Activated T-helper 2 cell treated with anti-CD3 and anti-CD28 coated beads, Interferon-gamma antibody, Interleukin-2, Interleukin-4, amounts not matched to agents 10 μg/mL and 5 μg/mL and 100 μg/mL, durations not matched to agents 14 hours and 24 hours and 36 hours (primary cell): ENCODE measurements around the gene TBX3. TPM values are rescaled to one million over a fixed set of nuclear protein-coding genes. Genes with fewer than 3 reads are reported as not detected.

Source experiments
- DNase-seq: peaks from one replicate; pipeline ENCODE4 v3.0.0; 2021; ENCODE audit warnings: low spot score
- H3K27ac Mint-ChIP-seq: one replicate; pipeline ENCODE4 v1.8.0; 2021; ENCODE audit warnings: mixed read lengths
- H3K27me3 Mint-ChIP-seq: one replicate; pipeline ENCODE4 v1.8.0; 2021; ENCODE audit warnings: low read depth, mixed read lengths
- H3K36me3 Mint-ChIP-seq: one replicate; pipeline ENCODE4 v1.8.0; 2021; ENCODE audit warnings: low read depth, mixed read lengths
- H3K4me1 Mint-ChIP-seq: one replicate; pipeline ENCODE4 v1.8.0; 2021; ENCODE audit warnings: low read depth, mixed read lengths
- H3K4me3 Mint-ChIP-seq: one replicate; pipeline ENCODE4 v1.8.0; 2021; ENCODE audit warnings: low read depth, mild to moderate bottlenecking, moderate library complexity, mixed read lengths
- H3K9me3 Mint-ChIP-seq: one replicate; pipeline ENCODE4 v1.8.0; 2021; ENCODE audit warnings: mixed read lengths
- intact Hi-C: fragments of 100-400 bp; cut with micrococcal nuclease; formaldehyde crosslinking; loops from one replicate; pipeline ENCODE4 v1.15.1; 2023
- total RNA-seq: library from RNA; stranded (reverse); gene quantifications from 2 replicates; pipeline ENCODE4 v1.2.3, GENCODE V29; 2022

Gene TBX3
- total RNA-seq, 1 donor from 2014 or later, result not detected

DNA sequence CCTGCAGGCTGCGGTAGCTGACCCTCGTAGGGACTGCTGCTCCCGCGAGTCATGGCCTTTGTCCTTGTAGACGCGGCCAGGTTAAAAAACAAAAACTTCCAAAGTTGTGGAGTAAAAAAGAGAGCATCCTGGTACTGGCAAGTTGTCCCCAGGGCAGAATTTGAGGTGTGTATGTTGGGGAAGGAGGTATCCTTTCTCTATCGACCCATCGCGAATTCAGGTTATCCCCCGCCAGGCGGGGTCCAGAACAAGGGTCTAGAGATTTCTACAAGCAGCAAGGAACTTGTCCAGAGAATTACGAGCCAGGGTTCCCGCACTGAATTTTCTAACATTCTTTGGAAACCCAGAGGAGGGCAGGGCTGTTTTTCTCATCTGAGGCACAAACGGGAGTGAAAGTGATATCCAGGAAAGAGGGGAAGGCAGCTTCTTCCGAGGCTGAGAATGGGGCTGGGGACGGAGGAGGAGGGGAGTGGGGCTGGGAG is 16.3 kb downstream of the TBX3 start:
- Mint-ChIP-seq H3K36me3 (no peaks in the 10 kb centered on the region), H3K27ac (no peak overlapping the region), H3K4me3 (no peak overlapping the region), H3K9me3 (no peaks in the 10 kb centered on the region), H3K4me1 (no peaks in the 10 kb centered on the region), H3K27me3 (peaks cover 84% of the 10 kb centered on the region)
- no peak for DNase-seq
- intact Hi-C loops, result loop anchor here (2.0 to 5.0 kb wide), 4 partner anchors 17 to 1203 kb away; partner anchors contain the start of gene TBX3

DNA sequence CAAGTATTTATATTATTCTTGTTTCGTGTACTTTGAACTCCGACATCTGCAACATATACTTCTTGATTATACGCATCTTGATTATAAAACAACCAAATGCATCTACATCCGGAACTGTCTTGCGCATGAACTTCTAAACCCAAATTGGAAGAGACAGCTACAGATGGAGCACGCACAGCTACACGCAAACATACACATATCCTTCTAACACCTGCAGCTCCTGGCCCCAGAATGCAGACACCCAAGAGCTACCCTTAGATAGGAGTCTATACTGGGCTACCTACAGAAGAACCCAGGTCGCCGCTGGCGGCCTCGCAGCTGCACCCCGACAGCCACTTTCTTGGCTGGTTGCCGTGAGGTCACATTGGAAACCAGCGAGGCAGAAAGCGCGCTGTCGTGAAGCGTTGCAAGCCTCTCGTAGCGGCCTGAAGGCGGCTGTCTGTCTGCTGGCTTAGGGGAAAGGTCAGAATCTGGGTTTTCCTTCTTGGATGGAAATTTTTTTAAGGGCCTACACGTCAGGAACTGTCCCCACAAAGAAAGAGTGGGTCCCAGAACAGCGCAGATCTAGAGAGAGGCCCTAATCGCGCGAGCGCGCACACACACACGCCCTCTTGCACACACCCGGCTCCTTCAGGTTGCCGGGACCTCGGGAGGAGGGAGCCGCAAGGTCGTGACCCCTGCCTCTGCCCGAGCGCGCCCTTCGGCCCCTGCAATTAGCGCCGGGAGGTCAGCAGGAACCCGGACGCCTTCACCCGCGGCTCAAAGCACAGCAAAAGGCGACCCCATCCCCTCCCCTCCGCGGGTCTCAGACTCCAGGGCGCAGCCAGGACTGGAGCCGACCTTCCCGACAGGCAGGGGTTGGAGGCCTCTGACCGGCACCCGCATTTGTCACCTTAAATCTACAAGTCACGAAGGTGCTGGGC is 17.0 kb downstream of the TBX3 start:
- no peak for DNase-seq
- intact Hi-C loops, result loop anchor here (2.0 to 5.0 kb wide), 3 partner anchors 18 to 1202 kb away; partner anchors contain the start of gene TBX3
- H3K4me3 Mint-ChIP-seq, result no peak overlapping the region
- peaks cover 81% of the 10 kb centered on the region for H3K27me3 Mint-ChIP-seq
- H3K9me3 Mint-ChIP-seq, result no peaks in the 10 kb centered on the region
- no peaks in the 10 kb centered on the region for H3K36me3 Mint-ChIP-seq
- no peak overlapping the region for H3K27ac Mint-ChIP-seq
- no peaks in the 10 kb centered on the region for H3K4me1 Mint-ChIP-seq

DNA sequence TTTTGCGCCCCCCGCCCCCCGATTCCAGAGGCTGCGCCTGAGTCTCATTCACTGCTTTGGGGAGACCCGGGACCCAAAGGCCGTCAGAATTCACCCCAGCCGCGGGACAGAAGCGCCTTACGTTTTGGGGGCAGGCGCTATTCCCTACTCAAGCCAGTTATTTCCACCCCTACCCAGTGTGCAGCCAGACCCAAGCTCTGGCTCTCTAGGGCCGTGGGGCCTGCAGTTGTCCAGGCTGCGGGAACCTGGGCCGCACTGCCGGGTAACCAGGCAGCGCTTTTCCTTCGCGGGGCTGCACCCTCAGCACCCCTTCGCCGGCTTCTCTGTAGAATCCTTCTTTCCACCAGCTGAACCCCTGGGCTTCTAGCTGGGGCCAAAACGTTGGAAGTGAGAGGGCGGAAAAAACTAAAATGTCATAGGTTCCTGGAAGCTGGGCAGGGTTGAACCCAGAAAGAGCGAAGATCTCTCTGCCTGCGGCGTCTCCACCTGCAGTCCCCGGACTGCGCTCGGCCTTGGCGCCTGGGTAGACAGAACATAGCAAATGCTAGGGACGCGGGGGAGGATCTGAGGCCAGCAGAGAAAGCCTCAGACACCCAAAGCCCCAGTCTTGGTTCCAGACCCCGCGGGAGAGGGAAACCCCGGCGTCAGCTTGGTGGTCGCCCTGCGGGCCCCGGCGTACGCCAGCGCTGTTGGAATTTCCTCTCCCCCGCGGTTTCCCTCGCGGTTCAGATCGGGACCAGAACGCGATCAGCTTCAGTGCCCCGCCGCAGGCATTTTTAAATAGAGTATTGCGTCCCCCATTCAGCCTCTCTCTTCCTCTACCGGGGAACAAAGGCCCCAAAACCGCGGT is 18.3 kb downstream of the TBX3 start:
- Mint-ChIP-seq H3K27ac (no peak overlapping the region), H3K9me3 (no peaks in the 10 kb centered on the region), H3K4me3 (no peak overlapping the region), H3K36me3 (no peaks in the 10 kb centered on the region), H3K4me1 (no peaks in the 10 kb centered on the region), H3K27me3 (peaks cover 67% of the 10 kb centered on the region)
- no peak for DNase-seq
- intact Hi-C loops, result loop anchor here (2.0 to 5.0 kb wide), 3 partner anchors 19 to 1201 kb away; partner anchors contain the start of gene TBX3

DNA sequence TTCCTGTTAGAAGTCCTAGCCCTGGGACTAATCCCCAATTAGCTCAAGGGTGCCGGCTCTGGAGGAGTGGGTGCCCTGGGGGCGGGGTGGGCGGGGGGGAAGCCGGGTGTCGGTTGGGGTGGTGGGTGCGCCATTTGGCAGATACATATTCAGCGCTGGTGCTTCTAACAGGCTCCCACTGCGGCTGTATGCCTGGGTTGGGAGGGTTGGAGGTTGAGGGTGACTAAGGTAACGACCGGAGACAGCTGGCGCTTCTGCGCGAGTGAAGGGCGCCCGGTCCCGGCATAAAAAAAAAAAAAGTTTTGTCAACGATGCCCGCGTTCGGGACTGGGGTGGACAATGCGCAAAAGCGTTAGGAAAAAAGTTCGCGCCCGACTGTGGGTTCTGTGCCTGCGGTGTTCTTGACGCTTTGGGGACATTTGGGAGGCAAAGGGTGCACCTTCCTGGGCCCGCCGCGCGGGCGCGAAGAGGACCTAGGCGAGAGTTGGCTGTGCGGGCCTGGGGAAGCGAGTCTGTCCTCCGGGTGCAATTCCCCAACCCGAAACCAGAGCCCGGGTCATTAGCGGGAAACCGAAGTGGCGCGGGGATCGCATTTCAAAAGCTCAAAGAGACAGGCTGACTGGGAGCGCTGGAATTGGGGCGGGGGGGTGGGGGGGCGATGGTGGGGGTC is 19.2 kb downstream of the TBX3 start:
- intact Hi-C loops, result loop anchor here (5.0 kb wide), 2 partner anchors 33 to 222 kb away; no protein-coding TSS in a partner anchor
- peaks cover 58% of the 10 kb centered on the region for H3K27me3 Mint-ChIP-seq
- no peak overlapping the region for H3K4me3 Mint-ChIP-seq
- no peaks in the 10 kb centered on the region for H3K36me3 Mint-ChIP-seq
- no peak overlapping the region for H3K27ac Mint-ChIP-seq
- H3K9me3 Mint-ChIP-seq, result no peaks in the 10 kb centered on the region
- no peaks in the 10 kb centered on the region for H3K4me1 Mint-ChIP-seq
- no peak for DNase-seq

DNA sequence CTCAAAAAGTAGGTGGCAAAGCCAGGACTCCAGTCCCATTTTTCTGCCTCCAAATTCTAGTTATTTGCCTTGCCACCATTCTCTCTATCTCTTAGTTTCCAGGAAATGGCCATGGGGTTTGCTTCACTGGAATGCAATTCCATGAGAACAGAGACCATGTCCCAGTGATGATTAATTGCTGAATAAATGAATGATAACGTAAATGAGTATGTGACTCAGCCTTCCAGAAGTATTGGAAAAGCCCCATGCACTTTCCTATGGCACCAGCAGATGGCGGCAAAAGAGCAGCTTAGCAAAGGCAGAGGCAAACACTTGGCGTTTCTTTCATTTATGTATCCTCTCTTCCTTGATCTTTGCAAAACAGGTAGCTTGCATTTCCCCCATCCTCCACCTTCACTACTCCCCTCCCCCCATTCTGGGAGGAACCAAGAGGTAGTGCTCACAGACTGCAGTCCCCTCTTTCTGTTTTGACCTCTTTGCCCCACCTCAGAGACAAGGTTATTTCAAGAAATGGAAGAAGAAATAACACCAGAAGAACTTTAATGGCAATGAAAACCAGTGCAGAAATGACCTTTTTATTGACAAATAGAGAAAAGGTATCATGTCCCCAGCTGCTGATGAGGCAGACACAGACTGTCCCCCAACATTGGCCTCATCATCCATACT is 21.3 kb downstream of the TBX3 start:
- Mint-ChIP-seq H3K36me3 (no peaks in the 10 kb centered on the region), H3K27me3 (peaks cover 43% of the 10 kb centered on the region), H3K4me3 (no peak overlapping the region), H3K9me3 (no peaks in the 10 kb centered on the region), H3K27ac (no peak overlapping the region), H3K4me1 (no peaks in the 10 kb centered on the region)
- DNase-seq, result peak; percentile 24
- intact Hi-C loops, result loop anchor here (2.0 to 5.0 kb wide), 2 partner anchors 35 to 1090 kb away; no protein-coding TSS in a partner anchor

DNA sequence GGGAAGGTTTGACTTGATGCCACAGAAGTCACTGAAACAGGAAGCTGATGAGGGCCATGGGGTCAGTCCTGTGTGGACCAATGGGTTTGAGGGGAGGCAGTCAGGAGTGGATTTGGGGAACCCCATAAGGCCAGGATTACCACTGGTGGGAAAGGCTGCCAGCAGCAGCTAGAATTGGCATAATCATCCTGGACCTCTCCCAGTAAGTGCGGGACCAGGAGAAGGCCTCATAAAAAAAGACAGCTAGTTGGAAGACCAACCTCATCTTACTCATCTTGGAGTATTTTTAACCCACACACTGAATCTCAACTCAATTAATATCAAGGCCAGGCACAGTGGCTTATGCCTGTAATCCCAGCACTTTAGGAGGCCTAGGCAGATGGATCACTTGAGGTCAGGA is 22.7 kb downstream of the TBX3 start:
- Mint-ChIP-seq H3K4me1 (no peaks in the 10 kb centered on the region), H3K27ac (no peak overlapping the region), H3K4me3 (no peak overlapping the region), H3K36me3 (no peaks in the 10 kb centered on the region), H3K27me3 (peaks cover 30% of the 10 kb centered on the region), H3K9me3 (no peaks in the 10 kb centered on the region)
- DNase-seq, result no peak
- intact Hi-C loops, result loop anchor here (5.0 kb wide), 1 partner anchor 36 kb away; no protein-coding TSS in a partner anchor

DNA sequence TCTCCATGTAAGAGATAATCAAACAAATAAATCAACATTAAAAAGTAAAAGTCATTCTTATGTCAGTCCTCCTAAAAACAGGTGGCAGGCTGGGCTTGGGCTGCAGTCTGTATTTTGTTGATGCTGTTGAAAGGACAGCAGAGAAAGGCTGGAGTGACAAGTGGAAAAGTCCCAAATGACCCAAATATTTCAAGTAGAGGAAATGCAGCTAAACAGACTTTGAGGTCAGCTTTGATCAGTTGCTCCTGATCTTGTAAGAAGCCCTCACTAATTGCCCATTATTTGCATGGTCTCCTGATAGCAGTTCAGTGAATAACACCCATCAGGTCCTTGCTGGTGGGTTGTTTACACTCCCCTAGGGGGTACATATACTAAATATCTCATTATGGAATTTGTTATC is 24.9 kb downstream of the TBX3 start:
- H3K27me3 Mint-ChIP-seq, result peaks cover 17% of the 10 kb centered on the region
- H3K27ac Mint-ChIP-seq, result no peak overlapping the region
- no peaks in the 10 kb centered on the region for H3K4me1 Mint-ChIP-seq
- no peak for DNase-seq
- no peaks in the 10 kb centered on the region for H3K9me3 Mint-ChIP-seq
- H3K4me3 Mint-ChIP-seq, result no peak overlapping the region
- no peaks in the 10 kb centered on the region for H3K36me3 Mint-ChIP-seq
- intact Hi-C loops, result no loop called here

DNA sequence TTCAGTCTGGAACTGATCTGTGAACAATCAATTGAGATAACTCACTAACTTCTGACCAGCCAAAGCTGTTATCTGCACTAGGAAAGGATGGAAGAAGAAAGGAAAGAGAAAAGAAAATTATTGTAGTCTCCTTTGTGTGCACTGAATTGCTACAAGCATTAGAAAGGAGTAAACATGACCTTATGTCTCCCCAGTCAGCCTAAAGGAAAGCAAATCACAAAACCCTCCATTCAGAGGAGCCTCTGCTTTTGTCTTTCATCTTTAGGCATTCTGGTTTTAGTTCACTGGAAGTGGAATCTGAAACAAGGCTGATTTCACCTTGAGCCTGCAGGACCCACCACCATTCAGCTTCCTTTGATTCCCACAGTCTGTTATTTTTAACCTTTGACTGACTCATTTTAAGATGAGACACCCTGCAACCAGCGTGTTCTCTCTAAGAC is 26.0 kb downstream of the TBX3 start:
- Mint-ChIP-seq H3K4me3 (no peak overlapping the region), H3K36me3 (no peaks in the 10 kb centered on the region), H3K27ac (no peak overlapping the region), H3K4me1 (no peaks in the 10 kb centered on the region), H3K27me3 (peaks cover 7% of the 10 kb centered on the region), H3K9me3 (no peaks in the 10 kb centered on the region)
- no peak for DNase-seq
- intact Hi-C loops, result no loop called here

DNA sequence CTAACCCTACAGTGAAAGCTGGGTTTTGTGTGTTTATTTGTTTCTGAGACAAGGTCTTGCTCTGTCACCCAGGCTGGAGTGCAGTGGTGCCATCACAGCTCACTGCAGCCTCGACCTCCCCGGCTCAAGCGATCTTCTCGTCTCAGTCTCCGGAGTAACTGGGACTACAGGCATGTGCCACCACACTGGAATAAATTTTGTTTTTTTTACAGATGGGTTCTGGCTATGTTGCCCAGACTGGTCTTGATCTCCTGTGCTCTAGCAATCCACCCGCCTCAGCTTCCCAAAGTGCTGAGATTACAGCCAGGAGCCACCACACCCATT is 26.4 kb downstream of the TBX3 start:
- Mint-ChIP-seq H3K36me3 (no peaks in the 10 kb centered on the region), H3K4me3 (no peak overlapping the region), H3K27ac (no peak overlapping the region), H3K27me3 (peaks cover 2% of the 10 kb centered on the region), H3K4me1 (no peaks in the 10 kb centered on the region), H3K9me3 (no peaks in the 10 kb centered on the region)
- intact Hi-C loops, result no loop called here
- no peak for DNase-seq

DNA sequence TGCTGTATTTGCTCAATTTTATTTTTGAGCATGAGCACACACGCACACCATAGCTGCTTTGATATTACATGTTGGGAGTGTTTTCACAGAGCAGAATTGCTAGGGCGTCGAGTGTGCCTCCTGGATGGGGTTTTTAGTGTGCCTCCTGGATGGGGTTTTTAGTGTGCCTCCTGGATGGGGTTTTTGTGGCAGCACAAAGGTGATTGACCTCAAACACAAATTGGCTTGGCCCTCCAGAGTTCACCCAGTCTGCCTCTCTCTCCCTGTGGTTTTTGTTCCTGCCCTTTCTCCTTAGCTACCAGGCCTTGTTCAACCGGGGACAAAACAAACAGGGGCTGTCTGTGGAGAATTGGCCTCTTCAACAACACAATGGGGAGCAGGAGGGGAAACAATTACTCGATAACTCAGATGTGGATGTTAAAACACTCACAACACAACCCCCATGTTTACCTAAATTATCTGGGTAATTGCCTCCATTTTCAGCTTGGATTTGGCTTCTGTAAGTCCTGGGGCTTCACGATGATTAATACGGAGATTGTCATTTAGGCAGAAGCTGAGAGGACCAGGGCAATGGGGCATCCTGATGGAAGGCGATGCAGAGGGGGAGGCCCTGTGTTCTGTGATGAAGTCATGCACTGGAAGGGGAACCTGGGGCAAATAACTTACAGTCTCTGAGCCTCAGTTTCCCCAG is 26.9 kb downstream of the TBX3 start:
- H3K27me3 Mint-ChIP-seq, result no peaks in the 10 kb centered on the region
- no peak overlapping the region for H3K27ac Mint-ChIP-seq
- no peaks in the 10 kb centered on the region for H3K36me3 Mint-ChIP-seq
- no peak overlapping the region for H3K4me3 Mint-ChIP-seq
- DNase-seq, result no peak
- no peaks in the 10 kb centered on the region for H3K4me1 Mint-ChIP-seq
- no peaks in the 10 kb centered on the region for H3K9me3 Mint-ChIP-seq
- intact Hi-C loops, result no loop called here

DNA sequence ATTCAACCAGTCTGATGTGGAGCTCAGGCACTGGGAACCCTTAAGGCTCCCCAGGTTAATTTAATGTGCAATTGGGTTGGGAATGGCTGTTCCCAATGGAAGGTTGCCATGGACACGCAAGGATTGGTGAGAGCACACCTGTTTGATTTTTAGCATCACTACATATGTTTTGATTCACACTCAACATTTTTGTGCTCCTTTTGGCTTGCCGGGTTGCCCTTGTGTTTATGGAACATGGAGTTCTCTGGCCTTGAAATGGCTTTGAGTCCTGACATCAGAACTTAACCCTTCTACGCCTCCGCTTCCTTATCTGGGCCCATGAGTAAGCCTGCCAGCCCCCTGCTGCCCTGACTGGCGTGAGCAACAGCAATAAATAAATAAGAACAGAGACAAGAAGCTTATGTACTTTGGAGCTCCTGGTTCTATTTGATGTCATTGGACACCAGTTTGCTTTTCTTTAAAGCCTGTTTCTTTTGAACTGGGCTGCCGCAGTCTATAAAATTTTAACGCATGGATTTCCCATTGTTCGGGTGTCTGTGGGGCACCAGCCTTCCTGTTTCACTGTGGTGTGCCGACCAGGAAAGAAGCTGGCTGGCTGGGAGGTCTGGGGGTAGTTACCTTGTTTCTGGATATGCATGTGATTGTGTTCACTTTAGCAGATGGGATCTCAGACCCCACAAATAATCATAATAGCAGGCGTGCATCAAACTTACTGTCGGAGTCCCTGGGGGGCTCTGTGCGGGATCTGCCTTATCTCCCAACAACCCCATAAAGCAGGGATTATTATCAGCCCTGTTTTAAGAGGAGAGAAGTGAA is 27.8 kb downstream of the TBX3 start:
- Mint-ChIP-seq H3K27ac (no peak overlapping the region), H3K4me1 (no peaks in the 10 kb centered on the region), H3K27me3 (no peaks in the 10 kb centered on the region), H3K9me3 (no peaks in the 10 kb centered on the region), H3K36me3 (no peaks in the 10 kb centered on the region), H3K4me3 (no peak overlapping the region)
- DNase-seq, result no peak
- intact Hi-C loops, result no loop called here
